Stimulated activated CD8-positive, alpha-beta memory T cell treated with anti-CD3 and anti-CD28 coated beads, Interleukin-15, amount 100 ng/mL, for 48 hours (primary cell): ENCODE measurements around the gene TPD52L1.
"Not testable (repeated sequence)": the region's sequence is repeated elsewhere in the genome, so short reads cannot be mapped to it uniquely, and the experiment has no call there.

Source experiments
- DNase-seq, 2 donors: peaks; one replicate each; pipeline ENCODE4 v3.0.0-alpha.2; 2020; ENCODE audit warnings: low read depth in 2 of 2

The TPD52L1 gene, protein sequence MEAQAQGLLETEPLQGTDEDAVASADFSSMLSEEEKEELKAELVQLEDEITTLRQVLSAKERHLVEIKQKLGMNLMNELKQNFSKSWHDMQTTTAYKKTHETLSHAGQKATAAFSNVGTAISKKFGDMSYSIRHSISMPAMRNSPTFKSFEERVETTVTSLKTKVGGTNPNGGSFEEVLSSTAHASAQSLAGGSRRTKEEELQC

DNA sequence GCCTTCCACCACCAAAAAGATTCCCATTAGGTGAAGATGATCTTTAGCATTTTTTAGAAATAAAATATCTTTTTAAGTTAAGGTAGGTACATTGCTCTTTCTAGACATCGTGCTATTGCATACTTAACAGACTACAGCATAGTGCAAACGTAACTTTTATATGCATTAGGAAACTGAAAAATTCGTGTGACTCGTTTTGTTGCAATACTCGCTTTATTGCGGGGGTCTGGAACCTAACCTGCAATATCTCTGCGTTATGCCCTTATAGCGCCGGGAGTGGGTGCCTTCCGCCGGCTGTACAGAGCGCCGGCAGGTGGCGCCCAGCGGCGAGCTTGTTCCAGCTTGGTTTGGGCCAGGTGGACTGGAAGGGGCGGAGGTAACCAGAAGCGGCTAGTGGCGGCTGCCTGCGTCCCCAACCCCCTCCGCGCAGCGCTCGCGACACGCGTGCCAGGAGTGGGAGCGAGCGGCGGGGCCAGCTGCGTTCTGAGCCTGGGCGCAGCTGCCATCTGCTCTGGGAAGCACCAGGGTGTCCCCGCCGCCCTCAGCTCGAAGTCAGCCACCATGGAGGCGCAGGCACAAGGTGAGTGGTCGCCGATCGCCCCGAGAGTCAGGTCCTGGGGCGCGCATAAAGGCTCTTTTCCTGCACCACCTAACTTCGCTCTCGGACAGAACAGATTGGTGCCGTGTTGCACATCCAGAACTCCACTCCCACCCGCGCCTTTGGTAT lies at the start of gene TPD52L1:
Gene TPD52L1, plus strand, starts transcription at position 383 of the 727 bp plus-strand sequence. Its CDS starts 179 bp downstream, at position 562.
- DNase-seq, result peak; percentile 36 to 38

DNA sequence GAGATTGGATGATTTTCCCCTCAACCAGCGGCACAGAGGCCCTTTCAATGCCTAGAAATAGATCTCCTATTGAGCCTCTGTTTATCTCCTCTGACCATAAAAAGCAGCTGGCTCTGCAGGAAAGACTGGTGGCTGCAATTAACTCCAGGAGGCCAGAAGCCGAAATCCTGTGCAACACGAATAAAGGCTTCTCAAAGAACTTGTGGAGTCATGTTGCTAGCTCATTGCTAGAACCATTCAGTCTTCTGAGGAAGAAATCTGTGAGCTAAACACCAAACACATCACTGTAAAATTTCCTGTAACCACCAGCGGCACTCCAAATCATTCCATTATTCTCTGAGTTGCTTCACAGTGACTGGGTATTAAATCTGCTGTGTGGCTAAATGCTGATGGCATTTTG lies 49.1 kb upstream of the TPD52L1 start:
- no peak for DNase-seq

DNA sequence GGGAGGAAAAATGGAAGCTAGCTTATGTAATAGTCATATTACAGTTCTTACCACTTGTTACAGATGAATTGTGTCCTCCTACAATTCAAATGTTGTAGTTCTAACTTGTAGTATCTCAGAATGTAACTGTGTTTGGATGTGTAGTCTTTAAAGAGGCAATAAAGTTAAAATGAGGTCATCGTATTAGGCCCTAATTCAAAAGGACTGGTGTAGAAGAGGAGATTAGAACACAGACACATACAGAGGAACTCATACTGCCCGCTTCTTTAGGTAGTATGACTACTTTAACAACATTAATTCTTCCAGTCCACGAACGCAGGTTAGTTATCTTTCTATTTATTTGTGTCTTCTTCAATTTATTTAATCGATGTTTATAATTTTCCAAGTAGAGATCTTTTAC lies 46.5 kb upstream of the TPD52L1 start:
- DNase-seq, result no peak

DNA sequence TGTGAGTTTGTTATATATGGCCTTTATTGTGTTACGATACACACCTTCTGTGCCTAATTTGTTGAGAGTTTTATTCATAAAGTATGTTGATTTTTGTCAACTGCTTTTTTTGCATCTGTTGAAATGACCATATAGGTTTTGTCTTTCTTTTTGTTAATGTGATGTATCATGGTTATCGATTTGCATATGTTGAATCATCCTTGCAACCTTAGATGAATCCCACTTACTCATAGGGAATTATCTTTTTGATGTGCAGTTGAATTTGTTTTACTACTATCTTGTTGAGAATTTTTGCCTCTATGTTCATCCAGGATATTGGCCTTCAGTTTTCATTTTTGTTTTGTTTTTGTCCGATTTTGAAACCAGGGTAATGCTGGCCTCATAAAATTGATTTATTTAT lies 45.7 kb upstream of the TPD52L1 start:
- DNase-seq, result no peak

DNA sequence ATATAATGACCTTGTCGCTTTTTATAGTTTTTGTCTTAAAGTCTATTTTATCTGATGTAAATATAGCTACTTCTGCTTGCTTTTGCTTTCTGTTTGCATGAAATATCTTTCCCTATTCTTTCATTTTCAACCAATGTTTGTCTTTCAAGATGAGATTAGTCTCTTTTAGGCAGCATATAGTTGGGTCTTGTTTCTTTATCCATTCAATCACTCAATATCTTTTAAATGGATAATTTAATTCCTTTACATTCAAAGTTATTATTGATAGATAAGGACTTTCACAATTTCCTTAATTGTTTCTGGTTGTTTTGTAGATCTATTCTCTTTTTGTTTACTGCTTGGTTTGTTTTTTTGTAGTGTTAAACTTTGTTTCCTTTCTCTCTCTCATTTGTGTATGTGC lies 43.5 kb upstream of the TPD52L1 start:
- DNase-seq, result no peak

DNA sequence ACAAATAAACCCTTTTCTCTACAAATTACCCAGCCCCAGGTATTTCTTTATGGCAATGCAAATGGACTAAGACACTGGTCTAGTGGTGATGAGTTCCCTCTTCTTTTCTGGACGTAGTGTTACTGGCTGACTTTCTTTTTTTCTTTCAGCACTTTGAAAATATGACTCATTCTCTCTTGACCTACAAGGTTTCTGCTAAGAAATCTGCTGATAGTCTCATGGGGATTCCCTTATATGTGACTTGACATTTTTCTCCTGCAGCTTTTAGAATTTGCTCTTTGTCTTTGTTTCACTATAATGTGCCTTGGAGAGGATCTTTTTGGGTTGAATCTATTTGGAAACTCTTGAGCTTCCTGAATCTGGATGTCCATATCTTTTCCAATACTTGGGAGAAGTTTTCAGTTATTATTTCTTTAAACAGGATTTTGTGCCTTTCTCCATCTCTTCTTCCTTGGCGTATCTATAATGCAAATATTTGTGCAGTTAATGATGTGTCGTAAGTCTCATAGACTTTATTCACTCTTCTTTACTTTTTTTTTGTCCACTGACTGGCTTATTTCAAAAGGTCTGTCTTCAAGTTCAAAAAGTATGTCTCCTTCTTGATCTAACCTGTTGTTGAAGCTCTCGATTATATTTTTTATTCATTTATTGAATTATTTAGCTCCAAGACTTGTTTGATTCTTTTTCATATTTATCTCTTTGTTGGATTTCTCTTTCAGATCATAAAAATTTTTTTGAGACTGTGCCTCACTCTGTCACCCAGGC lies 42.2 kb upstream of the TPD52L1 start:
- no peak for DNase-seq

DNA sequence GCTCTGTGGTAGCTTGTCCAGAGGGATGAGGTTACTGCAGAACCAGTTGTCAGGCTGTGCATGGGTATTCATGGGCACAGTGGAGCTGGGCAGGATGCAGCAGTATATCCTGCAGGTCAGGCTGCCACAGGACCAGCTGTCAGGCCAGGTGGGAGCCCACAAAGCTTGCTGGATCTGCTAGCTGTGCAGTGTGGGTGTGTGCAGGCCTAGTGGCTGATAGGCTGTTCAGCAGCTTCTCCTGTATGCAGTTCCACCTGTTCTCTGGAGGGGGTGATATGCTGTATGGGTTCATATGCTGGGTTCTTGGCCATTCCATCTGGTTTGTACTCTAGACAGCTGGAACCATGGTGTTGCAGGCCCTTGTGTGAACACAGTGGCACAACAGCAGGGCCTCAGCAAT lies 40.6 kb upstream of the TPD52L1 start:
- DNase-seq, result no peak

DNA sequence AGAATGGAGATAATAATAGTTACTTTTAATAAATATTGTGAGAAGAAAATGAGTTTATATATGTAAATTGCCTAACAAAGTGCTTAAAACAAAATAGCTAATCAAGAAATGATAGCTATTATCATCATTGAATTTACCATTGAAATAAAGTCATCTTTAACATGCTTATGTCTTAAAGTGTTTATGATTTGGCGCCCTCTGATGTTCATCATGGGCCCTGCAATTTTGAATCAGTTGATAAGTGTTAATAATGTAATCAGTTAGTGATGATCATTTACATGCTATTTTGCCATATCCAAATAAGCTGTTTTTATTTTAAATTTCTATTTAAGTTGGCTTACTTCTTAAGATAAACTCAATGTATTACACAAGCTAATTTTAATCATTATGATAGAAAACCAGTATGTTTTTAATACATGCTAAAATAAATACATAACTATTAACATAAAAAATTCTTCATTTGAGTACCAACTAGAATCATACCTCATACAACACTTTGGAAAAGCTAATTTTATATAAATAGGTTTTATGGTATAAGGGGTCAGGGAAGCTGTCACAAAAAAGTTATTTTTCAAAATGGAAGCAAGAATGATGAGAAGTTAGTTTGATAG lies 39.2 kb upstream of the TPD52L1 start:
- DNase-seq, result no peak

DNA sequence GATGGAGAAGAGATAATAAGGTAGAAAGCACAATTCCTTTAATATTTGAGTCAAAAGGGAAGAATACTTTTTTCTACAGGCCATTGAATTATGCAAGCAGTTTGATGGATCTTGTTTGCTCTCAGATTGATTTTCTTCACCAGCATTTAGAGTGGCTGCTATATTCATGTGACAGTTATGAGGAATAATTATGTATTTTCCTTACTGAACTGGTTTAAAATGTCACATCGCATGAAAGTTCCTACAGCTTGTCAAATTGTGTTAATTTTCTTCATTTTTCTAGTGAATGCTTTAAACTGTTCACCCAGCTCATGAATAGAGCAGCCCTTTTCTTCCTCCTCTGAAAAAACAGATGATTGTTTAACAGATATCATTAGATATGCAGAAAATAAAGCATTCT lies 37.4 kb upstream of the TPD52L1 start:
- no peak for DNase-seq

DNA sequence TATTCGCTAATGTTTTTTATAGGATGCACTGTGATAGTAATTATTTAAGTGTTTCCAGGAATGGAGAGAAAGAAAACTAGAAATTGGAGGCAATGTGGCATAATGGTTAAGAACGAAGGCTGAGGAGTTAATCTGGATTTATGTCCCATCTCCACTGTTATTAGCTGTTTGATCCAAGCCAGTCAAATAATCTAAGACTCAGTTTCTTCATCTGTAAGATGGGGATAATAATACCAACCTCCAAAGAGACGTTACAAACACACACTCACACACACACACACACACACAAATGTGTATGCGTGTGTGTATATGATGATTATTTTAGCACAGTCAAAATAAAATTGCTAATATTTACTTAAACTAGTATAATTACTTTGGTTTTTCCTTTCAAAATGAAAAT lies 36.9 kb upstream of the TPD52L1 start:
- DNase-seq, result no peak

DNA sequence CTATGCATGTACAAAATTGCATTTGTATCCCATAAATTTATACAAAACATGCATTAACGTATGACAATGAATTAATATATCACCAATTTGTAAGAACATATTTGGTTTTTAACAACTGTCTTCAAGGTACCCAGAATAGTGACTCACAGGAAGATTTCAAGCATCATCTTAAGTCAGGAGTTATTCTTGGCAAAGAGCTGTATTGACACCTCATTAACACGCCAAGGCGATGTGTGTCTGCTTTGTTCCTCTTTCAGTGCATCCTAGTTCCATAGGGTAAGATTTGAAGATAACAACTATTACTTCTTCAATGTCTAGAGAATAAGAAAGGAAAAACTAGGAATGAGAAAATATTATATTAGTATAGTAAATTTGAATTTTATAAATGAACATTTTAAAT lies 35.8 kb upstream of the TPD52L1 start:
- no peak for DNase-seq

DNA sequence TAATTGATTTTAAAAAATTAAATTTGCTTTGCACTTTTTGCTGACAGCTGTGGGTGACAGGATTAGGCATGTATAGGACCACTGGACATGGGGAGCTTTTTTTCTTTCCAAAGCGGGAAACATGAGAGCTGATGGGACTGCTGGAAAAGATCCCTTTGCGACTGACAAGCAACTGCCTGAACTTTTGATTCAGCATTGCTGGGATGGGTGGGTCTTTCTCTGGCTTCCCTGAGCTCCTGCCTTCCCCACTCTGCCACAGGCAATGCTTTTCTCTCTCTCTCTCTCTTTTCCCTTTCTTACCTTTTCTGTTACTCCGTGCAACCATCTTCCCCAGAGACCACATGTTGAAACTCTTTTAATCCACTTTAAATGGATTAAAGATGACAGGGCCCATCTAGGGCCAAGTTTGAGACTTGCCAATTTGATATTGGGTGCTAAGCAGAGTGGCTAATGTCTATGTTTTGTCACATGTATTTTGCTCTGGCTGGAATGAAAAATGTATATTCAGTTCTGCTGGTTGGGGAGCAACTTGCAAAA lies 33.5 kb upstream of the TPD52L1 start:
- DNase-seq, result no peak

DNA sequence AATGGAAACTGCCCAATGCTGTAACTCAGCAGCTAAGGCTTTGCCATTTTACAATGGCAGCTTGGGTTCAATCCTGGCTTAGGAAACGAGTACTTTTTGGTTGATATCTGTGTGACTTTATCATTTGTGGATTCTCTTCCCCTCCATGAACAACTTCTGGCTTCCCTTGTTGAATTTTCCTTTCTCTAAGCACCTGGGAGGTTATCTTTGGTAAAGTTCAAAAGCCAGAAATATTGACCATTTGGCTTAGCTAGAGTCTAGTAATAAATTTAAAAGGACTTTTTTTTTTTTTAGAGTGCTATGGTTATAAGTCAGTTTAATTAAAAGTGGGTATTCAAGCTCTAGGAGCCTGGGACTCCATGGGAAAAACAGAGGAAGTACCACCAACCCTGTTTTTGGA lies 31.7 kb upstream of the TPD52L1 start:
- no peak for DNase-seq

DNA sequence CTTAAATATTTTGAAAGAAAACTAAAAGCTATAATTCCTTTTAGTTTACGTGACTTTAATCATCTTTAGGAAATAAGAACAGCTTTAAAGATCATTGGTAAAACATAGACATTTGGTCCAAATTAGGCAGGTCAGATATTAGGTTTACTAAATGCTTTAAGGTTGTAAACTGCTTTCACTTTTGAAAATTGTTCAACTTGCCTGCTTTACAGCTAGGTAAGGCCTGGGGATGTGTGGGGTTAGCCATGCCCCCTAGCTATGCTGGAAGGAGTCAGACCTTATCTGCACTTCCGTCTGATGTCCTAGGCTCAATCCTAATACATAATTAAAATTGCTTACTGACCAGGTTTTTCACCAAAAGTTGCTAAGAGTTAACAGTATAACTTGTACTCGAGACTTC lies 30.5 kb upstream of the TPD52L1 start:
- no peak for DNase-seq

DNA sequence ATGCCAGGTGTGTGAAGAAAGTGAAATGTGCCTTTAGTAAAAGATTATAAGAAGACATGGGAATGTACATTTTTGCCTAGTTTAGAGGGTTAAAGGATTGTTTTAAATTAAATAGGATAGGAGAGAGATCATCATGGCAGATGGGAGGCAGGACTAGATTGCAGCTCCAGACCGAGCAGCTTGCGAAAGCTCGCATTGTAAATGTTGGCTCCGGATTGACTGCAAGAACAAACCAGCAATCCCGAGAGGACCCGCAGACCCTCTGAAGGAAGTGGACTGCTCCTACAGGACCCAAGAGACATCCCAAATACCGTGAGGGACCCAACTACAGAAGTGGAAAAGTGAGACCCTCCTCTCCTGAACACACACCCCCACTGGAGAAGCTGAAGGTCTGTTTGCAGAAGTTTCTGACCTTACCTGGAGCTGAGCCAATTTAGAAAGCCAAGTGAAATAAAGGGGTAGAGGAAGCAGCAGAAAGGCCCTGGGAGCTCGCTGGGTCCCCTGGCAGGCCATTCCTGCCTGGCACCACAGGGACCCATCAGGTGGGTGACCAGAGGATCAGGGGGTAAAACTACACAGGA lies 30.0 kb upstream of the TPD52L1 start:
- no peak for DNase-seq

DNA sequence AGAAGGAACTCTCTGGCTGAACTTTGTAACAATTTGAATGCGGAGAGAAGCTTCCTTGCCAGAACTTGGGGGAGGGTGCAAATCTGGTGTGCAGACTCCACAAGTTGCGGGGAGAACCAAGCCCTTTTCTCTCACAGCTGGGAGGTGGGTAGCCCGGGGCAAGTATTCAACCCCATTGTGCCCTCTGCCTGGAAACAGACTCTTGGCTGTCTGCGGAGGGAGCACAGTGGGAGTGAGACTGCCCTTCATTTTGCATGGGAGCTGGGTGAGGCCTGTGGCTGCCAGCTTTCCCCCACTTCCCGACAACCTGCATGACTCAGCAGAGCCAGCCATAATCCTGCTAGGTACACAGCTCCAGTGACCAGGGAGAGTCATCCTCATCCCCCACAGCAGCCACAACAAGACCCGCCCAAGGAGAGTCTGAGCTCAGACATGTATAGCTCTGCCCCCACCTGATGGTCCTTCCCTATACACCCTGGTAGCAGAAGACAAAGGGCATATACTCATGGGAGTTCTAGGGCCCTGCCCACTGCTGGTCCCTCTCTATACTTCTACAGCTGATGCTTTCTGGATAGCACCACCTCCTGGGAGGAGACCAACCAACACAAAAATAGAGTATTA lies 29.4 kb upstream of the TPD52L1 start:
- no peak for DNase-seq

DNA sequence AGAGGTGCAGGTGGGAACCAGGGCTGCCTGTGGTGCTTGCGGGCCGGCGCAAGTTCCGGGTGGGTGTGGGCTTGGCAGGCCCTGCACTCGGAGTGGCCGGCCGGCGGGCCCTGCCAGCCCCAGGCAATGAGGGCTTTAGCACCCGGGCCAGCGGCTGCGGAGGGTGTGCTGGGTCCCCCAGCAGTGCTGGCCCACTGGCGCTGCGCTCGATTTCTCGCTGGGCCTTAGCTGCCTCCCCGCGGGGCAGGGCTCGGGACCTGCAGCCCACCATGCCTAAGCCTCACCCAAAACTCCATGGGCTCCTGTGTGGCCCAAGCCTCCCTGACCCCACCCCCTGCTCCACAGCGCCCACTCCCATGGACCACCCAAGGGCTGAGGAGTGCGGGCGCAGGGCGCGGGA lies 27.7 kb upstream of the TPD52L1 start:
- DNase-seq, result not testable (repeated sequence)

DNA sequence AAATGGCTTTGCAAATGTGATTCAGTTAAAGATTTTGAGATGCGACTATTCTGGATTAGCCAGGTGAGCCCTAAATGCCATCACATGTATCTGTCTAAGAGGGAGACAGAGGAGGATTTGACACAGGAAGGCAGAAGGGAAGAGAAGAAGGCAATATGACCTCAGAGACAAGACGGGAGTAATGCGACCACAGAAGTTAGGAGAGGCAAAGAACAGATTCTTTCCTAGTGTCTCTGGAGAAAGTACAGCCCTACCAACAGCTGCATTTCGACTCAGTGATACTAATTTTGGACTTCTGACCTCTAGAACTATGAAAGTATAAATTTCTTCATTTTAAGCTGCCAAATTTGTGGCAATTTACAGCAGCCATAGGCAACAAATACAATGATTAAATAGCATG lies 24.2 kb upstream of the TPD52L1 start:
- no peak for DNase-seq

DNA sequence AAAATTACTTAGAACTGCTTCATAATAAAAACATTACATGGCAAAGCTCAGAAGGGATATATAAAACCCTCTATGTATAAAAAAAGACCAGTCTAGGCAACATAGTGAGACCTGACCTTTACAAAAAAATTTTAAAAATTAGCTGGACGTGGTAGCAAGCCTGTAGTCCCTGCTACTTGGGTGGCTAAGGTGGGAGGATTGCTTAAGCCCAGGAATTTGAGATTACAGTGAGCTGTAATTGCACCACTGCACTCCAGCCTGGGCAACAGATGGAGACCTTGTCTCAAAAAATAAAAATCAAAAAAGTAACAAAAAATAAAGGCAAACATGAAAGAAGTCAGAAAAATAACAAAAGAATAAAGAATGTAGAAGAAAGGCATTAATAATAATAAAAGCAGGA lies 21.5 kb upstream of the TPD52L1 start:
- no peak for DNase-seq

DNA sequence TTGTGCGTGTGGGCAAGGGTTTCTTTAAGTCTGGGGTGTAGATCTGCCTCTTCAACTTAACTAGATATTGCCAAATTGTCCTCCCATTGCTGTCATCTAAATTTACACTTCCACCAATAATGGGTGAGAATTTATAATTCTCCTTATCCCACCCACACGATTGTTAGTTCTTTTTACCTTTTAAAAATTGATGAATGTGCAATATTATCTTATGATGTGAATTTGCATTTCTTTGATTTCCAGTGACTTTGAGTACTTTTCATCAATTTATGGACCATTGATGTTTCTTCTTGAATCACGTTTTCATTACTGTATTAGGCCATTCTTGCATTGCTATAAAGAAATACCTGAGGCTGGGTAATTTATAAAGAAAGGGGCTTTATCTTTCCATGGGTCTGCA lies 17.2 kb upstream of the TPD52L1 start:
- DNase-seq, result no peak

DNA sequence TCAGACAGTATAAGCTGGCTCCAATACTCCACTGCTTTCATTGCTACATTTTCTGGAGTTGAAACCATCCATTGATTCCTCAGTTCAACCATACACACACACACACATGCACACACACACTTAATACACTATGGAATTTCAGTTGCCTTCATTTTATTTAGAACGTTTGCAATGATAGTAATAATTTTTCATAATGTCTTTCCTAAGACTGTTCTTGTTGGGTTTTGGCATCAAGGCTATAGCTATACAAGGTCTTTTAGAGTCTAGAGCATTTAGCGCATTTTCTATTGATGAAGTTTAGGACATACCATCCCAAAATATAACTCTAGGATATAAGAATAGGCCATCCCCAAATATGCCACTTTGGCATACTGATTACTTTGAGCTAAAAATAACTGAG lies 15.5 kb upstream of the TPD52L1 start:
- DNase-seq, result no peak

DNA sequence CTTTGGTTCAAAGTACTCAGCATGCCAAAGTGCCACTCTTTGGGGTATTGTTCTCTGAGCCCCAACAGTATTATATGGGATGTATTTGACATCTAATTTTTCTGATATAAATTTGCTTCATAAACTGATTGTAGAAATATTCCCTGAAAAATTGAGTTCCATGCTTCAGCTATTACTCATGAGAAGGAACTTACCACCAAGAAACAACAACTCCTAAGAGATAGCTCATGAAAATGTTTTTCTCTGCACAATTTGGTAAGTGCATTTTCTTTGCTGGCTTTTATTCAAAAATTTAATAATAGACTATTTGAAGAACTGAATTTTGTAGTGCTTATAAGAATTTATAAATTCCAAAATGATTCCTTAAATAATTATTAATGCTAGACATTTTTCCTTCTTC lies 12.8 kb upstream of the TPD52L1 start:
- no peak for DNase-seq
